Measurements from ENCODE around the gene TRIO.
A peak's percentile ranks its signal among the peaks of the same experiment; 100 is the strongest.

TRIO gene

GRCh38 chr5:14402424-14402823 is 259.3 kb downstream of the TRIO start:
- DNase-seq = no peak

GRCh38 chr5:14404780-14405179 is 261.6 kb downstream of the TRIO start:
- no peak for DNase-seq

GRCh38 chr5:14405267-14405666 is 262.1 kb downstream of the TRIO start:
- no peak for DNase-seq

- DNase-seq = no peak
Observed at GRCh38 chr5:14405706-14406553, 262.8 kb downstream of the TRIO start.

- DNase-seq = no peak
Observed at GRCh38 chr5:14406554-14406849, 263.4 kb downstream of the TRIO start.

- DNase-seq = no peak
Observed at GRCh38 chr5:14407051-14407450, 263.9 kb downstream of the TRIO start.

GRCh38 chr5:14407746-14408175 is 264.6 kb downstream of the TRIO start:
- DNase-seq = no peak

GRCh38 chr5:14408969-14409586 is 265.9 kb downstream of the TRIO start:
- no peak for DNase-seq

GRCh38 chr5:14410068-14410393 is 266.9 kb downstream of the TRIO start:
- DNase-seq = no peak

- no peak for DNase-seq
Observed at GRCh38 chr5:14410394-14411201, 267.5 kb downstream of the TRIO start.

GRCh38 chr5:14411216-14411615 is 268.1 kb downstream of the TRIO start:
- no peak for DNase-seq

GRCh38 chr5:14413331-14413750 is 270.2 kb downstream of the TRIO start:
- peak; percentile 46 for DNase-seq

GRCh38 chr5:14414007-14414406 is 270.9 kb downstream of the TRIO start:
- DNase-seq = no peak

- DNase-seq = no peak
Observed at GRCh38 chr5:14414656-14415023, 271.5 kb downstream of the TRIO start.

GRCh38 chr5:14415024-14415697 is 272.0 kb downstream of the TRIO start:
- DNase-seq = peak; percentile 27

GRCh38 chr5:14415698-14416074 is 272.5 kb downstream of the TRIO start:
- no peak for DNase-seq

GRCh38 chr5:14416621-14417275 is 273.6 kb downstream of the TRIO start:
- no peak for DNase-seq

GRCh38 chr5:14417276-14417730 is 274.2 kb downstream of the TRIO start:
- no peak for DNase-seq

GRCh38 chr5:14417792-14418765 is 274.9 kb downstream of the TRIO start:
- DNase-seq = no peak

GRCh38 chr5:14419686-14420085 is 276.5 kb downstream of the TRIO start:
- no peak for DNase-seq

- DNase-seq = no peak
Observed at GRCh38 chr5:14420101-14420811, 277.1 kb downstream of the TRIO start.

All from stimulated activated CD4-positive, alpha-beta T cell treated with anti-CD3 and anti-CD28 coated beads, Interleukin-1b, Interleukin-23, amount 100 ng/mL, for 48 hours (primary cell).